ENCODE measurements around the gene TCL1B. TPM values are rescaled to one million over a fixed set of nuclear protein-coding genes. Genes with fewer than 3 reads are reported as not detected.

Gene TCL1B
- polyA plus RNA-seq, 1 donor (not counting 4 experiments of a cell fraction or from before 2014, with no cell fraction given) = not detected

DNA sequence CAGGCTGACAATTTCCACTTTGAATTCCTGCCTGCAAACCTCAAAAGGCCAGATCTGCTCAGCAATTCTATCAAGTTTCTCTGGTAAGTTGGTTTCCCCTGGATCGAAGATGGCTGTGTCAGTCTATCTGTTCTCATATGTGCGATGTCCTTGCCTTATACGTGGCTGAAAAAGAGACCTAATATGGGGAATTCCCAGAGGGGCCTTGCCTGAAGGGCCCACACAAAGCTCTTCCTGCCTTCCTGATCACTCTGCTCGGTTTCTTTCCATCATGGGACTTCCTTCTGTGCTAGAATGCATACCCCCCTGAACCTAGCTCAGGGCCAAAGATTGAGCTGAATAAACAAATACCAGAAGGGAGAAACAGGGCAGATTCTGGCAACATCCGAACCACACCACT lies 13.2 kb downstream of the TCL1B start:
- Histone ChIP-seq H3K4me2 (ENCODE audit: control insufficient read depth, extremely low read depth, insufficient read depth, low read depth, low read length) (no peak overlapping the region), H3K9ac (ENCODE audit: control insufficient read depth, extremely low read depth, insufficient read depth, low read length) (no peak overlapping the region), H3K36me3 (ENCODE audit: control insufficient read depth in 2 of 2, extremely low read depth in 1 of 2, insufficient read depth in 2 of 2, low read length in 2 of 2) (no peaks in the 10 kb centered on the region), H3K4me3 (ENCODE audit: control insufficient read depth in 2 of 3, extremely low read depth in 1 of 3, insufficient read depth in 2 of 3, low read depth in 1 of 3, low read length in 3 of 3) (no peak overlapping the region), H3K9me1 (ENCODE audit: control insufficient read depth, extremely low read depth, insufficient read depth, low read length) (no peaks in the 10 kb centered on the region), H3K27ac (ENCODE audit: control insufficient read depth, insufficient read depth, low read length) (no peak overlapping the region), H2AFZ (ENCODE audit: control insufficient read depth, low read length) (no peak overlapping the region), H4K20me1 (ENCODE audit: control insufficient read depth, extremely low read depth, insufficient read depth, low read length) (no peaks in the 10 kb centered on the region), H3K79me2 (ENCODE audit: control insufficient read depth, insufficient read depth, low read length) (no peaks in the 10 kb centered on the region), H3K27me3 (ENCODE audit: control insufficient read depth, extremely low read depth, insufficient read depth, low read length) (no peaks in the 10 kb centered on the region), H3K9me3 (ENCODE audit: control insufficient read depth, low read depth, low read length) (no peaks in the 10 kb centered on the region), H3K4me1 (ENCODE audit: control insufficient read depth, extremely low read depth, insufficient read depth, low read length) (no peaks in the 10 kb centered on the region)
- no peak for FAIRE-seq
- dilution Hi-C loops (cut with MboI; ENCODE audit: extremely low pct_ligation_motif_present, low sequenced_read_pairs) = no loop called here
- TF ChIP-seq CTCF (optimal IDR thresholded peaks at IDR 0.05 in 1 of 3, IDR thresholded peaks at IDR 0.05 in 1 of 3, conservative IDR thresholded peaks at IDR 0.05 in 1 of 3; ENCODE audit: extremely low read depth in 1 of 3, insufficient read depth in 2 of 3, low read length in 3 of 3) (no peak), EZH2 (IDR thresholded peaks at IDR 0.05; ENCODE audit: low read length) (no peak)
- no peak for DNase-seq (ENCODE audit: low read depth, low spot score)

- H2AFZ ChIP-seq (ENCODE audit: control insufficient read depth, low read length) = no peak overlapping the region
- no peaks in the 10 kb centered on the region for H3K9me1 ChIP-seq (ENCODE audit: control insufficient read depth, extremely low read depth, insufficient read depth, low read length)
- H3K9me3 ChIP-seq (ENCODE audit: control insufficient read depth, low read depth, low read length) = no peaks in the 10 kb centered on the region
- dilution Hi-C loops (cut with MboI; ENCODE audit: extremely low pct_ligation_motif_present, low sequenced_read_pairs) = no loop called here
- H3K36me3 ChIP-seq (ENCODE audit: control insufficient read depth in 2 of 2, extremely low read depth in 1 of 2, insufficient read depth in 2 of 2, low read length in 2 of 2) = no peaks in the 10 kb centered on the region
- no peak overlapping the region for H3K4me2 ChIP-seq (ENCODE audit: control insufficient read depth, extremely low read depth, insufficient read depth, low read depth, low read length)
- no peaks in the 10 kb centered on the region for H3K79me2 ChIP-seq (ENCODE audit: control insufficient read depth, insufficient read depth, low read length)
- TF ChIP-seq CTCF (optimal IDR thresholded peaks at IDR 0.05 in 1 of 3, IDR thresholded peaks at IDR 0.05 in 1 of 3, conservative IDR thresholded peaks at IDR 0.05 in 1 of 3; ENCODE audit: extremely low read depth in 1 of 3, insufficient read depth in 2 of 3, low read length in 3 of 3) = no peak
- H4K20me1 ChIP-seq (ENCODE audit: control insufficient read depth, extremely low read depth, insufficient read depth, low read length) = no peaks in the 10 kb centered on the region
- no peak overlapping the region for H3K27ac ChIP-seq (ENCODE audit: control insufficient read depth, insufficient read depth, low read length)
- FAIRE-seq = no peak
- no peak overlapping the region for H3K9ac ChIP-seq (ENCODE audit: control insufficient read depth, extremely low read depth, insufficient read depth, low read length)
- no peak for DNase-seq (ENCODE audit: low read depth, low spot score)
- no peaks in the 10 kb centered on the region for H3K27me3 ChIP-seq (ENCODE audit: control insufficient read depth, extremely low read depth, insufficient read depth, low read length)
- H3K4me1 ChIP-seq (ENCODE audit: control insufficient read depth, extremely low read depth, insufficient read depth, low read length) = no peaks in the 10 kb centered on the region
- no peak overlapping the region for H3K4me3 ChIP-seq (ENCODE audit: control insufficient read depth in 2 of 3, extremely low read depth in 1 of 3, insufficient read depth in 2 of 3, low read depth in 1 of 3, low read length in 3 of 3)
Observed at GRCh38 chr14:95700221-95700976, 14.2 kb downstream of the TCL1B start.
